Measurements from ENCODE around the gene HOXB3. TPM values are rescaled to one million over a fixed set of nuclear protein-coding genes. Genes with fewer than 3 reads are reported as not detected.

HOXB3 gene
- total RNA-seq, 2 experiments from 2014 or later = 10.8 to 12.1 TPM

- ChIA-PET CTCF (interaction anchor here (3.5 kb wide), 1 partner anchor 11 kb away, joined by 22 read pairs; no protein-coding TSS in a partner anchor), POLR2A (interaction anchor here (0.8 to 1.8 kb wide), 3 partner anchors 10 to 42 kb away, joined by 3 to 7 read pairs (median 6); no protein-coding TSS in a partner anchor)
- DNase-seq = no peak
- Mint-ChIP-seq H3K4me1 (peaks cover 34% of the 10 kb centered on the region), H3K9me3 (no peaks in the 10 kb centered on the region), H3K27ac (no peak overlapping the region), H3K36me3 (ENCODE audit: low read depth) (peaks cover 3% of the 10 kb centered on the region), H3K27me3 (peaks cover 26% of the 10 kb centered on the region), H3K4me3 (no peak overlapping the region)
Measured at GRCh38 chr17:48502901-48503300, 87.1 kb downstream of the HOXB3 start.

GRCh38 chr17:48502312-48502711 lies 87.7 kb downstream of the HOXB3 start:
- CTCF ChIA-PET = no interaction called here

GRCh38 chr17:48500435-48501426 lies 89.3 kb downstream of the HOXB3 start:
- POLR2A ChIA-PET = interaction anchor here (1.0 to 1.2 kb wide), 3 partner anchors 8 to 73 kb away, joined by 3 to 5 read pairs (median 3); no protein-coding TSS in a partner anchor
- no peak overlapping the region for H3K4me3 Mint-ChIP-seq

More at GRCh38 chr17:48502312-48502711, 87.7 kb downstream of the HOXB3 start:
- peaks cover 32% of the 10 kb centered on the region for H3K27me3 Mint-ChIP-seq
- H3K36me3 Mint-ChIP-seq (ENCODE audit: low read depth) = peaks cover 3% of the 10 kb centered on the region
- no peak for DNase-seq
- H3K4me3 Mint-ChIP-seq = no peak overlapping the region
- H3K9me3 Mint-ChIP-seq = no peaks in the 10 kb centered on the region
- POLR2A ChIA-PET = no interaction called here
- peaks cover 31% of the 10 kb centered on the region for H3K4me1 Mint-ChIP-seq
- H3K27ac Mint-ChIP-seq = no peak overlapping the region

GRCh38 chr17:48499735-48500434 lies 90.2 kb downstream of the HOXB3 start:
- ChIA-PET CTCF (interaction anchor here (0.7 to 1.6 kb wide), 4 partner anchors 7 to 78 kb away, joined by 3 read pairs; no protein-coding TSS in a partner anchor), POLR2A (interaction anchor here (1.2 to 1.3 kb wide), 3 partner anchors 8 to 47 kb away, joined by 3 to 5 read pairs (median 4); no protein-coding TSS in a partner anchor)
- H3K27ac Mint-ChIP-seq = no peak overlapping the region
- no peaks in the 10 kb centered on the region for H3K36me3 Mint-ChIP-seq (ENCODE audit: low read depth)
- H3K4me1 Mint-ChIP-seq = peaks cover 10% of the 10 kb centered on the region
- H3K4me3 Mint-ChIP-seq = no peak overlapping the region
- H3K27me3 Mint-ChIP-seq = peaks cover 38% of the 10 kb centered on the region
- H3K9me3 Mint-ChIP-seq = no peaks in the 10 kb centered on the region
- no peak for DNase-seq

More at GRCh38 chr17:48500435-48501426, 89.3 kb downstream of the HOXB3 start:
- Mint-ChIP-seq H3K4me1 (peaks cover 18% of the 10 kb centered on the region), H3K36me3 (ENCODE audit: low read depth) (no peaks in the 10 kb centered on the region), H3K27ac (no peak overlapping the region), H3K9me3 (no peaks in the 10 kb centered on the region), H3K27me3 (peaks cover 37% of the 10 kb centered on the region)
- no peak for DNase-seq
- CTCF ChIA-PET = interaction anchor here (0.7 to 1.6 kb wide), 5 partner anchors 8 to 77 kb away, joined by 3 to 6 read pairs (median 3); no protein-coding TSS in a partner anchor

- no peaks in the 10 kb centered on the region for H3K9me3 Mint-ChIP-seq
- no peak for DNase-seq
Measured at GRCh38 chr17:48499248-48499647, 90.8 kb downstream of the HOXB3 start.

More at GRCh38 chr17:48499248-48499647, 90.8 kb downstream of the HOXB3 start:
- ChIA-PET POLR2A (interaction anchor here (1.3 kb wide), 2 partner anchors 8 to 16 kb away, joined by 3 to 4 read pairs; no protein-coding TSS in a partner anchor), CTCF (interaction anchor here (1.0 kb wide), 1 partner anchor 33 kb away, joined by 3 read pairs; no protein-coding TSS in a partner anchor)
- peaks cover 44% of the 10 kb centered on the region for H3K27me3 Mint-ChIP-seq
- no peak overlapping the region for H3K4me3 Mint-ChIP-seq
- peaks cover 3% of the 10 kb centered on the region for H3K4me1 Mint-ChIP-seq
- no peak overlapping the region for H3K27ac Mint-ChIP-seq
- H3K36me3 Mint-ChIP-seq (ENCODE audit: low read depth) = no peaks in the 10 kb centered on the region

Other genes starting within 250 kb of the HOXB3 start
- gene SKAP1, start 160.0 kb downstream of the HOXB3 start, total RNA-seq = 100 to 1,000 TPM; 132 to 133 TPM
- gene HOXB1, start 59.2 kb downstream of the HOXB3 start, total RNA-seq = not detected
- gene HOXB2, start 45.1 kb downstream of the HOXB3 start, total RNA-seq = 10 to 100 TPM; 20.3 to 20.9 TPM
- 1 to 10 TPM; 6.2 to 7.0 TPM for gene HOXB4, start 11.9 kb downstream of the HOXB3 start, total RNA-seq
- gene HOXB5, start 3.5 kb upstream of the HOXB3 start, total RNA-seq = under 1 TPM in 1 of 2 experiments, not detected in 1; 0.20 TPM
- gene HOXB6, start 14.7 kb upstream of the HOXB3 start, total RNA-seq = under 1 TPM; 0.60 to 0.68 TPM
- 1 to 10 TPM; 1.6 to 1.7 TPM for gene HOXB7, start 20.8 kb upstream of the HOXB3 start, total RNA-seq
- gene HOXB8, start 25.1 kb upstream of the HOXB3 start, total RNA-seq = not detected
- gene HOXB9, start 36.1 kb upstream of the HOXB3 start, total RNA-seq = 1 to 10 TPM in 1 of 2 experiments, under 1 TPM in 1; 0.88 to 1.4 TPM
- not detected for gene PRAC1, start 132.3 kb upstream of the HOXB3 start, total RNA-seq
- not detected for gene PRAC2, start 132.9 kb upstream of the HOXB3 start, total RNA-seq
- not detected for gene HOXB13, start 138.5 kb upstream of the HOXB3 start, total RNA-seq
- gene TTLL6, start 227.0 kb upstream of the HOXB3 start, total RNA-seq = not detected
- gene CALCOCO2, start 240.8 kb upstream of the HOXB3 start, total RNA-seq = 100 to 1,000 TPM; 162 to 176 TPM